ENCODE measurements around the gene ICE1. TPM values are rescaled to one million over a fixed set of nuclear protein-coding genes. Genes with fewer than 3 reads are reported as not detected.
"Not testable (repeated sequence)": the region's sequence is repeated elsewhere in the genome, so short reads cannot be mapped to it uniquely, and the experiment has no call there.

ICE1 gene
- polyA plus RNA-seq, 1 experiment = 23.4 TPM

DNA sequence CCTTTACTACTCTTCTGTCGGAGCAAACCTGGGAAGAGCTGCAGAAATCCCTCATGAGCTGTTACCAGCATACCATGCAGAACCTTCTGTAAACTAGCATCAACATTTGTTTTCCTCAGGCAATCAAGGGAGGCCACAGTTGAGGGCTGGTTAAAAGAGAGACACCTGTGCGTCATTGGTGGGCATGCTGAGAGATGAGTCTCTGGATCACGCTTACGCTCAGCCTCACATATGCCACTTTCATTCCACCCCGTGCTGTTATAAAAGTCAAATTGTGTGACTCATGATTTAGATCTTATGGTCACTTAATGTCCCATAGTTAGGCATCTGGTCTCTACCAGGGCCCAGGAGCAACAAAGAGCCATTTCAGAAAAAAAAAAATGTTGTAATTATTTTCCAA lies 18.1 kb upstream of the ICE1 start:
- TF ChIP-seq, protein P1, sequence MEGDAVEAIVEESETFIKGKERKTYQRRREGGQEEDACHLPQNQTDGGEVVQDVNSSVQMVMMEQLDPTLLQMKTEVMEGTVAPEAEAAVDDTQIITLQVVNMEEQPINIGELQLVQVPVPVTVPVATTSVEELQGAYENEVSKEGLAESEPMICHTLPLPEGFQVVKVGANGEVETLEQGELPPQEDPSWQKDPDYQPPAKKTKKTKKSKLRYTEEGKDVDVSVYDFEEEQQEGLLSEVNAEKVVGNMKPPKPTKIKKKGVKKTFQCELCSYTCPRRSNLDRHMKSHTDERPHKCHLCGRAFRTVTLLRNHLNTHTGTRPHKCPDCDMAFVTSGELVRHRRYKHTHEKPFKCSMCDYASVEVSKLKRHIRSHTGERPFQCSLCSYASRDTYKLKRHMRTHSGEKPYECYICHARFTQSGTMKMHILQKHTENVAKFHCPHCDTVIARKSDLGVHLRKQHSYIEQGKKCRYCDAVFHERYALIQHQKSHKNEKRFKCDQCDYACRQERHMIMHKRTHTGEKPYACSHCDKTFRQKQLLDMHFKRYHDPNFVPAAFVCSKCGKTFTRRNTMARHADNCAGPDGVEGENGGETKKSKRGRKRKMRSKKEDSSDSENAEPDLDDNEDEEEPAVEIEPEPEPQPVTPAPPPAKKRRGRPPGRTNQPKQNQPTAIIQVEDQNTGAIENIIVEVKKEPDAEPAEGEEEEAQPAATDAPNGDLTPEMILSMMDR (IDR thresholded peaks at IDR 0.05; ENCODE audit: low read depth, low read length) = no peak
- Histone ChIP-seq H3K27me3 (ENCODE audit: control insufficient read depth, insufficient read depth, low read length) (no peaks in the 10 kb centered on the region), H3K9me3 (ENCODE audit: control insufficient read depth, insufficient read depth, low read length) (peaks cover 4% of the 10 kb centered on the region), H3K4me3 (ENCODE audit: low read depth, low read length) (no peak overlapping the region), H3K27ac (ENCODE audit: low read depth, low read length) (no peak overlapping the region)
- no peak for DNase-seq (ENCODE audit: low read depth, low spot score)
- ChIA-PET POLR2A (no interaction called here), CTCF (interaction anchor here (1.5 kb wide), 1 partner anchor 9 kb away, joined by 4 read pairs; no protein-coding TSS in a partner anchor)

- TF ChIP-seq, protein P1 (IDR thresholded peaks at IDR 0.05; ENCODE audit: low read depth, low read length) = no peak
- H3K4me3 ChIP-seq (ENCODE audit: low read depth, low read length) = no peak overlapping the region
- DNase-seq (ENCODE audit: low read depth, low spot score) = no peak
- ChIA-PET CTCF (no interaction called here), POLR2A (no interaction called here)
- no peaks in the 10 kb centered on the region for H3K27me3 ChIP-seq (ENCODE audit: control insufficient read depth, insufficient read depth, low read length)
- no peak overlapping the region for H3K27ac ChIP-seq (ENCODE audit: low read depth, low read length)
- peaks cover 7% of the 10 kb centered on the region for H3K9me3 ChIP-seq (ENCODE audit: control insufficient read depth, insufficient read depth, low read length)
These were observed 17.0 kb upstream of the ICE1 start for GRCh38 chr5:5405441-5405840.

DNA sequence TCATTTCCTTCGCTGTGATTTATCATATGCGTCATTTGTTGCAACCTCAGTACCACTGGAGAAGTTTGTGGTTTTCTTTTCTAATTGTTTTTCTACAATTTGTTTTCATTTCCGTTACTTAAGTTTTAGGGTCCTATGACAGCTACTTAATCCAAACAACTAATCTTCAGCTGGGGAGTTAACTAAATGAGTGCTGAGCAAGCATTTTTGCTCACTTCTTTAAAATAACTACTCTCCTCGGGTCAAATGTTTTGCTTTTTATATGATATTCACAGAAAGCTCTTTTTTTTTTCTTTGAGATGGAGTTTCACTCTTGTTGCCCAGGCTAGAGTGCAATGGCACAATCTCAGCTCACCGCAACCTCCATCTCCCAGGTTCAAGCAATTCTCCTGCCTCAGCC lies 14.6 kb upstream of the ICE1 start:
- H3K27ac ChIP-seq (ENCODE audit: low read depth, low read length) = no peak overlapping the region
- ChIA-PET POLR2A (no interaction called here), CTCF (interaction anchor here (0.7 to 2.4 kb wide), 2 partner anchors 11 to 269 kb away, joined by 3 to 11 read pairs; no protein-coding TSS in a partner anchor)
- peaks cover 7% of the 10 kb centered on the region for H3K9me3 ChIP-seq (ENCODE audit: control insufficient read depth, insufficient read depth, low read length)
- no peak for DNase-seq (ENCODE audit: low read depth, low spot score)
- TF ChIP-seq, protein P1 (IDR thresholded peaks at IDR 0.05; ENCODE audit: low read depth, low read length) = no peak
- no peak overlapping the region for H3K4me3 ChIP-seq (ENCODE audit: low read depth, low read length)
- no peaks in the 10 kb centered on the region for H3K27me3 ChIP-seq (ENCODE audit: control insufficient read depth, insufficient read depth, low read length)

DNA sequence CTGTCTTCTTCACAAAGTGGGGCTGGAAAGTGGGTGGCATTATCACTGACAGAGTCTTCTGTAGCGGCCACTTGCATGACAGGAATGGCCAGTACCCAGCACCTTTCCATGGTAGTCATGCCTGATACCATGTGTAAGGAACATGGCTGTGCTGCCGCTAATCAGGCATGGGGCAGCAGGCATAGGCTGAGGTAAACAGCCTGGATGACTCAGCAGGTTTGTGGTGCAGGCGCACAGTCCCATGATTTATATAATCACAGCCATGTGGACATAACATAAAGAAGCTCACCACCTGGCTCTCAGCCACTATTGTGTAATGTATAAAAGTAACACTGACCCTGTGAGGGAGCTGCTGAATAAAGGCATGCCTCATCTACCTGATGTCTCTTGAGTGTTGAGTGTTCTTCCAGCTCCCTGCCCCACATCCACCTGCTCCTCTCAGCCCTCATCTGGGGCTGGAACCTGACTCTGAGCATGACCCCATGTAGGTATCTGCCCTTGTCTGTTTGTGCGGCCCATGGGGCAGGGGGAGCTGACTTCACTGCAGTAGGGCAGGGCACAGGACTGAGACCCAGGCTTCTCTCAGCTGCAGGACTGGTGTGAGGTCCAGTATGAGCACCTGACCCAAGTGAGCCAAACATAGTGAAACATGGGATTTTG lies 13.2 kb upstream of the ICE1 start:
- Histone ChIP-seq H3K9me3 (ENCODE audit: control insufficient read depth, insufficient read depth, low read length) (peaks cover 7% of the 10 kb centered on the region), H3K27ac (ENCODE audit: low read depth, low read length) (no peak overlapping the region), H3K4me3 (ENCODE audit: low read depth, low read length) (no peak overlapping the region), H3K27me3 (ENCODE audit: control insufficient read depth, insufficient read depth, low read length) (no peaks in the 10 kb centered on the region)
- no peak for DNase-seq (ENCODE audit: low read depth, low spot score)
- TF ChIP-seq, protein P1 (IDR thresholded peaks at IDR 0.05; ENCODE audit: low read depth, low read length) = no peak
- ChIA-PET CTCF (interaction anchor here (2.4 kb wide), 1 partner anchor 10 kb away, joined by 11 read pairs; no protein-coding TSS in a partner anchor), POLR2A (no interaction called here)

DNA sequence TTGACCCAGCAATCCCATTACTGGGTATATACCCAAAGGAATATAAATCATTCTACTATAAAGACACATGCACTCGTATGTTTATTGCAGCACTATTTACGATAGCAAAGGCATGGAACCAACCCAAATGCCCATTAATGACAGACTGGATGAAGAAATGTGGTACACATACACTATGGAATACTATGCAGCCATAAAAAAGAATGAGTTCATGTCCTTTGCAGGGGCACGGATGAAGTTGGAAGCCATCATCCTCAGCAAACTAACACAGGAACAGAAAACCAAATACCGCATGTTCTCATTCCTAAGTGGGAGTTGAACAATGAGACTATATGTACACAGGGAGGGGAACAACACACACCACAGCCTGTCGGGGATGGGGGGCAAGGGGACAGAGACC lies 8.6 kb upstream of the ICE1 start:
- CTCF ChIA-PET; DNase-seq (ENCODE audit: low read depth, low spot score); H3K9me3 ChIP-seq (ENCODE audit: control insufficient read depth, insufficient read depth, low read length); POLR2A ChIA-PET; H3K27ac ChIP-seq (ENCODE audit: low read depth, low read length); H3K27me3 ChIP-seq (ENCODE audit: control insufficient read depth, insufficient read depth, low read length); H3K4me3 ChIP-seq (ENCODE audit: low read depth, low read length): not testable (repeated sequence)

Measured in AG04450 (cell line).